Measurements from ENCODE around the gene TBC1D8. TPM values are rescaled to one million over a fixed set of nuclear protein-coding genes. Genes with fewer than 3 reads are reported as not detected.
A peak's percentile ranks its signal among the peaks of the same experiment; 100 is the strongest.

TBC1D8 gene
- polyA plus RNA-seq, 1 donor = 26.2 TPM

GRCh38 chr2:101027852-101028251 is 123.3 kb downstream of the TBC1D8 start:
- DNase-seq (ENCODE audit: low read depth) = no peak

- no peak for DNase-seq (ENCODE audit: low read depth)
These were observed 124.2 kb downstream of the TBC1D8 start for GRCh38 chr2:101026923-101027469.

- DNase-seq (ENCODE audit: low read depth) = no peak
These were observed 124.9 kb downstream of the TBC1D8 start for GRCh38 chr2:101026253-101026701.

- no peak for DNase-seq (ENCODE audit: low read depth)
These were observed 125.6 kb downstream of the TBC1D8 start for GRCh38 chr2:101025561-101025960.

- no peak for DNase-seq (ENCODE audit: low read depth)
These were observed 127.7 kb downstream of the TBC1D8 start for GRCh38 chr2:101023327-101024107.

GRCh38 chr2:101022221-101022620 is 129.0 kb downstream of the TBC1D8 start:
- DNase-seq (ENCODE audit: low read depth) = no peak

GRCh38 chr2:101018934-101019333 is 132.2 kb downstream of the TBC1D8 start:
- no peak for DNase-seq (ENCODE audit: low read depth)

GRCh38 chr2:101017371-101017770 is 133.8 kb downstream of the TBC1D8 start:
- DNase-seq (ENCODE audit: low read depth) = no peak

GRCh38 chr2:101014264-101014857 is 136.8 kb downstream of the TBC1D8 start:
- no peak for DNase-seq (ENCODE audit: low read depth)

GRCh38 chr2:101012706-101013181 is 138.4 kb downstream of the TBC1D8 start:
- no peak for DNase-seq (ENCODE audit: low read depth)

GRCh38 chr2:101012054-101012705 is 139.0 kb downstream of the TBC1D8 start:
- no peak for DNase-seq (ENCODE audit: low read depth)

- no peak for DNase-seq (ENCODE audit: low read depth)
These were observed 140.0 kb downstream of the TBC1D8 start for GRCh38 chr2:101011152-101011551.

- DNase-seq (ENCODE audit: low read depth) = no peak
These were observed 143.5 kb downstream of the TBC1D8 start for GRCh38 chr2:101007415-101008345.

GRCh38 chr2:101006065-101006715 is 145.0 kb downstream of the TBC1D8 start:
- no peak for DNase-seq (ENCODE audit: low read depth)

- DNase-seq (ENCODE audit: low read depth) = no peak
These were observed 146.4 kb downstream of the TBC1D8 start for GRCh38 chr2:101004620-101005325.

GRCh38 chr2:101003278-101003775 is 147.9 kb downstream of the TBC1D8 start:
- DNase-seq (ENCODE audit: low read depth) = no peak

GRCh38 chr2:101002562-101003277 is 148.5 kb downstream of the TBC1D8 start:
- DNase-seq (ENCODE audit: low read depth) = no peak

GRCh38 chr2:101001691-101002561 is 149.3 kb downstream of the TBC1D8 start, which contains the start of gene RPL31:
RPL31 (plus strand) TSS chr2:101002289; CDS start chr2:101002702, 413 bp downstream.
- peak; percentile 96 for DNase-seq (ENCODE audit: low read depth)

Measured in forelimb muscle (tissue), 1 donor.